OCI-LY1 (cell line): ENCODE data around the gene VPS52.
"Not testable (repeated sequence)": the region's sequence is repeated elsewhere in the genome, so short reads cannot be mapped to it uniquely, and the experiment has no call there.

Source experiments
- CTCF ChIP-seq: fragments of 200-600 bp; sonication (generic), shearing (Covaris generic); IDR thresholded peaks from 2 replicates; pipeline ENCODE4 v1.5.1; 2017; ENCODE audit warnings: mild to moderate bottlenecking, antibody characterized with exemption, low read length, moderate library complexity, mixed read lengths
- EZH2 ChIP-seq: fragments of 200-600 bp; sonication (generic), shearing (Covaris generic); IDR thresholded peaks from 2 replicates; pipeline ENCODE4 v1.8.0; 2017; ENCODE audit warnings: borderline replicate concordance, mixed run types, mild to moderate bottlenecking, antibody characterized with exemption, low read length, moderate library complexity, mixed read lengths

- TF ChIP-seq EZH2, CTCF: not testable (repeated sequence)
Observed at GRCh38 chr6:33226503-33227120, 45.1 kb downstream of the VPS52 start.
